HG02610 (cell line): ENCODE results near the gene GFER.
"Not testable (repeated sequence)": the region's sequence is repeated elsewhere in the genome, so short reads cannot be mapped to it uniquely, and the experiment has no call there.

Experiments
- ATAC-seq: cut with Tn5 transposase; IDR thresholded peaks from one replicate; pipeline ENCODE4 v1.9.1; 2021; ENCODE audit warnings: mild to moderate bottlenecking, moderate library complexity; ENCODE audit not compliant: unreplicated experiment

Gene GFER

GRCh38 chr16:2004795-2005517 lies 21.0 kb downstream of the GFER start:
- no peak for ATAC-seq

DNA sequence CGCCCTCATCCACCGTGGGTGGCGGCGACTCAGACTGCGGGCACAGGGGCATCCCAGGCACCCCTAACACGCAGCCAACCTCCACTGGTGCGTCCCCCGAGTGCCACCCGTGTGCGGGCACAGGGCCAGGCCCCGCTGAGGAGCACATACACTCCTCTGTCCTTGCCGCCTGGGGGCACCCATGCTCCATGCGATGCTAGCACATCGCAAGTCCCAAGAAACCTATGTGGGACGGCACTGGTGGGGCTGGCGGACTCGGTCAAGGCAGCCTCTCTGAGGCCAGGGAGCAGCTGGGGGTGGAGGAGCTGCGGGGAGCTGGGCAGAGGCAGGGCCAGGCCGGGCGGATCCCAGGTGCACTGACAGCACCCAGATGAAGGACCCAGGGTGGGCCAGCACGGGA lies 21.7 kb downstream of the GFER start:
- no peak for ATAC-seq

- ATAC-seq = no peak
Observed at GRCh38 chr16:2006317-2006716, 22.3 kb downstream of the GFER start.

DNA sequence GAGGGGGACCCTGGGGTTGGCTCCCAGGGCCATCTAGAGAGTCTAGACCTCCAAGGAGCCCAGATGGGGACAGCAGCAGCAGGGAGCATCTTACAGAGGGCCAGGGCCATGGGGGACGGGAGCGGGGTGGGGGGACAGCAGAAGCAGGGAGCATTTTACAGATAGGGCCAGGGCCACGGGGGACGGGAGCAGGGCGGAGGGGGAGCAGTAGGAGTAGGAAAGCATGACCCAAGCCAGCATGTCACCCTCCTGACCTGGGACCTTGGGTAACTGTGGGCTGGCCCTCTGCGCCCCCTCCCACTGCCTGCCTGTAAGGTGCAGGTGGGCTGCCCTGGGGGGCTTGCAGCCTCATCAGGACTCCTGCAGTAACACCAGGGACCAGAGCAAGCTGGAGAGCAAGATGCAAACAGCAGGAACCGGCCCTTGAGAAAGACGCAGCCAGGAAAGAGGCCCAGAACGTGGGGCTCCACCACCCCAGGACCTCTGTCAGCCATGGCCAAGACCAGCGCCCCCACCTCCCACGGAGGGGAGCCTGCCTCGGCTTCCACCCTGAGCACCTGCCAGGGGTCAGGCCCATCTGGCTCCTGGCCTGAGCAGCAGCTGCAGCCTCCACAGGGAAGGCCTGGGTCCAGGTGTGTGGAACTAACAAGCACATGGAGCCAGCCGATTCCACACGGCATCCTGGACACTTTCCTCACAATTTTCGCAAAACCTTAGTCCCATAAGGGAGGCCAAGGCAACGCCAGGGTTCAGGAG lies 23.3 kb downstream of the GFER start:
- no peak for ATAC-seq

DNA sequence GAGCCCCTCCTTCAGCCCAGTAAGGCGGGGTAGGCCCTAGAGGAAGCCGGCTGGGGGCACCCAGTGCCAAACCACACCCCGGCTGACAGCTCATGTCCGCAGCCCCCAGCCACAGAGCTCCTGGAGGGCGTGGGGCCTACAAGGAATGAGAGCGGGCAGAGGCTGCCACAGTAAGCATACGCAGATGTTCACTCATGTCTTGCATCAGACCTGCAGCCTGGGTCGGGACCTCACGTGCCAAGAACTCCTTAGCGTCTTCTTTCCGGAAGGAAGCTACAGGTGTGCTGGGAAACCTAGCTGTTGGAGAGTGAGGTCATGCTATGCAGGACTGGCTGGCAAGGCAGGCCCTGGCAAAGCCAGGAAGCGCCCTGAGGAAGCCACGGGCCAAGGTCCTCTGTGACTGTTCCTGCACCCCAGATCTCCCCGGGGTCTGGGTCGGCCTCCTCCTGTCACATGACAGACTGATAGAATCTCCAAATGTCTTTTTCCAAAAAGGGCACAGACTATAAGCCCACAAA lies 24.1 kb downstream of the GFER start:
- no peak for ATAC-seq

DNA sequence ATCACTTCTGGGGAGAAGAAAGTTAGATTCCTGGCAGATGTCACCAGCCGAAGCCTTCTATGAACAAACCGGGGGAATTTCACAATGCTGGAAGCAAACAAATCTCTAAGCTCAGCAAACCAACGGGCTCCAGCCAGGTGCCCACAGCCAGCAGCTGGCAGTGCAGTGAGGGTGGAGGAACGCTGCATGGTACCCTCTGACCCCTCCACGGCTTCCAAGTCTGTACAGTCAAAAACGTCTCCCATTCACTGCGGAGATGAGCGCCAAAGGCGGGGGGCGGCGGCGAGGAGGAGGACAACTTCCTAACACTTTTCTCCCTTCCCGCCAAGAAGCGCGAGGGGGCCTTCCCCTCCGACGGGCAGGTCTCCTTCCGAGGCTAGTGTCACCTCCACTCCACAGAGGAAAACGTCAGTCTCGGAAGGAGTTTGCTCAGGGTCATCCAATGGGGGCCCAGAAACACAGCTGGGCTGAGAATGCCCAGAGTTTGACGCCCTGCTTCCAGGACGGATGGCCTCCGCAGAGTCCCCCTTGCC lies 24.7 kb downstream of the GFER start:
- ATAC-seq = no peak

- peak; percentile 23 for ATAC-seq
Observed at GRCh38 chr16:2009164-2009711, 25.2 kb downstream of the GFER start.

- ATAC-seq = peak; percentile 78
Observed at GRCh38 chr16:2009791-2010510, 26.0 kb downstream of the GFER start, which contains the start of gene ZNF598. TSS of gene ZNF598 (minus strand) at chr16:2009821.

DNA sequence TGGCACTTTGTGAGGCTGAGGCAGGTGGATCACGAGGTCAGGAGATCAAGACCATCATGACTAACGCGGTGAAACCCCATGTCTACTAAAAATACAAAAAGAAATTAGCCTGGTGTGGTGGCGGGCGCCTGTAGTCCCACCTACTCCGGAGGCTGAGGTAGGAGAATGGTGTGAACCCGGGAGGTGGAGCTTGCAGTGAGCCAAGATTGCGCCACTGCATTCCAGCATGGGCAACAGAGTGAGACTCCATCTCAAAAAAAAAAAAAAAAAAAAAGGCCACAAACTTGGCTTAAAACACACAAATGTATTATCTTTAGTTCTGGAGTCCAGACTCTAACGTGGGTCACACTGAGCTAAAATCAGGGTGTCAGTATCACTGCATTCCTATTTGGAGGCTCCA lies 27.7 kb downstream of the GFER start:
- not testable (repeated sequence) for ATAC-seq

DNA sequence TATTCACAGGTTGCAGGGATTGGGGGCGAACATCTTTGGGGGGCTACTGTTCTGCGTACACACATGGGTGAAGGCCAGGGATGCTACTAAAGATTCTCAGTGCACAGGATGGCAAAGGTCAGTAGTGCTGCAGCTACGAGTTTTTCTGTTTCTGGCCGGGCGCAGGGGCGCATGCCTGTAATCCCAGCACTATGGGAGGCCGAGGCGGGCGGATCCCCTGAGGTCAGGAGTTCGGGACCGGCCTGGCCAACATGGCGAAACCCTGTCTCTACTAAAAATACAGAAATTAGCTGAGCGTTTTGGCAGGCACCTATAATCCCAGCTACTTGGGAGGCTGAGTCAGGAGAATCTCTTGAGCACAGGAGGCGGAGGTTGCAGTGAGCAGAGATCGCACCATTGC lies 29.5 kb downstream of the GFER start:
- no peak for ATAC-seq

- no peak for ATAC-seq
Observed at GRCh38 chr16:2015117-2015946, 31.3 kb downstream of the GFER start.

DNA sequence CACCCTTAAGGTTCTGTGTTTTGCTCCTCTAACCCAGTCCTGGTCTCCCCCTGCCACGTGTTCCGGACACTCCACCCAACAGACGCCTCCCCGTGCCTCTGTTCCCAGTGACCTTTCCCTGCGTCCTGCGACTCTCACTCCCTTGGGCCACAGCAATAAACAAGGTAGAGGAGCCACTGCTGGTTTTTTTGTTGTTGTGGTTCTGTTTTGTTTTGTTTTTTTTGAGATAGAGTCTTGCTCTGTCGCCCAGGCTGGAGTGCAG lies 31.9 kb downstream of the GFER start:
- no peak for ATAC-seq

GRCh38 chr16:2016407-2016922 lies 32.5 kb downstream of the GFER start:
- no peak for ATAC-seq

DNA sequence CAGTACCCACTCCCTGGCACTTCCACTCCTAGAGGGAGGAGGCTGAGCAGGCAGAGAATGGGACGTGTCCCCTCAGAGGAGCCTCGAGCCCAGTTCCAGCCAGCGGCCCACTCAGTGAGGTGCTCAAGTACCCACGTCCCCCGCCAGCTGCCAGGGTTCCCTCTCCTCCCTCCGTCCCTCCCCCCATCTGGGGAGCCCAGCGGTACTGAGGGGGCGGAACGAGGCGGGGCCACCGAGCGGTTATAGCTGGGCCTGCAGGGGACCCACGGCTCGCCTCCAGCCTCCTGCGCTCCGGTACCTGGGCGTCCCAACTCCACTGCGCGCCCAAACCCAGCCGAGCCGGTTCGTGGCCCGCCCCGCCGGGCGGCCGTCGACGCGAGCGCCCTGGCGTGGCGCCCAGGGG lies 35.5 kb downstream of the GFER start, which contains the start of gene NPW:
Gene NPW, plus strand, starts transcription at position 268 of the 403 bp plus-strand sequence.
- ATAC-seq = no peak

DNA sequence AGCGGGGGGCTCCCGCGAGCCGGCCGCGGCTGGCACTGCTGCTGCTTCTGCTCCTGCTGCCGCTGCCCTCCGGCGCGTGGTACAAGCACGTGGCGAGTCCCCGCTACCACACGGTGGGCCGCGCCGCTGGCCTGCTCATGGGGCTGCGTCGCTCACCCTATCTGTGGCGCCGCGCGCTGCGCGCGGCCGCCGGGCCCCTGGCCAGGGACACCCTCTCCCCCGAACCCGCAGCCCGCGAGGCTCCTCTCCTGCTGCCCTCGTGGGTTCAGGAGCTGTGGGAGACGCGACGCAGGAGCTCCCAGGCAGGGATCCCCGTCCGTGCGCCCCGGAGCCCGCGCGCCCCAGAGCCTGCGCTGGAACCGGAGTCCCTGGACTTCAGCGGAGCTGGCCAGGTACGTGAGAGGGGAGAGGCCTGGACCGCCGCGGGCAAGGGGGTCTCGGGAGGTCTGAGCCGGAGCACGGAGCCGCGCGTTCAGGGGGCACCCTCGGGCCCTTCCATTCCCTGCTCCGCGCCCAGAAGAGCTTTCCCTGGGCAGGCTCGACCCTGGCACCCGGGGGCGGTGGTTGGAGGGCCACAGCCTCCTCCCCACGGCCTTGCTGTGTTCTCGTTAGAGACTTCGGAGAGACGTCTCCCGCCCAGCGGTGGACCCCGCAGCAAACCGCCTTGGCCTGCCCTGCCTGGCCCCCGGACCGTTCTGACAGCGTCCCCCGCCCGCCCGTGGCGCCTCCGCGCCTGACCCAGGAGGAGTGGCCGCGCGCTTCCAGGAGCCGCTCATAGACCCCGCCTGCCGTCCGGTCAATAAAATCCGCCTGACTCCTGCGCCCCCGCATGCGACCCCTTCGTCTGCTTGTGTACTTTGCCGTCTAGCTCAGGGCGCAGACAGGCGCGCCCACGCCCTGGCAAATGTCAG lies 36.2 kb downstream of the GFER start:
- ATAC-seq = no peak

DNA sequence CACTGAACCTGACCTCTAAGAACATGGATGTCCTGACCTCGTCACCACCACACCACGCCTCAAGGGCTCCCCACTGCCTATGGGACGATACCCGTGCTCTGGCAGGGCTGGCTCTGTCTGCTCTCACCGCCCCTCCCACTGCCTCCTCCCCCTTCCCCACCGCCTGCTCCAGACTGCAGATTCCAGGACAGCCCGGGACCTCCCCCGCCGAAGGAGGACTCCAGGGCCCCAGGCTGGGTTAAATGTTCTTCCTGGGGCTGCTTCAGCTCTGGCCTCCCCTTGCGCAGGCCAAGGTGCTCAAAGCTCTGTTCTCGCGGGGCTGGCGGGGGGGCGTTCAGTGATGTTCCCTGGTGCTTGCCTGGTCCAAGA lies 38.7 kb downstream of the GFER start:
- no peak for ATAC-seq

DNA sequence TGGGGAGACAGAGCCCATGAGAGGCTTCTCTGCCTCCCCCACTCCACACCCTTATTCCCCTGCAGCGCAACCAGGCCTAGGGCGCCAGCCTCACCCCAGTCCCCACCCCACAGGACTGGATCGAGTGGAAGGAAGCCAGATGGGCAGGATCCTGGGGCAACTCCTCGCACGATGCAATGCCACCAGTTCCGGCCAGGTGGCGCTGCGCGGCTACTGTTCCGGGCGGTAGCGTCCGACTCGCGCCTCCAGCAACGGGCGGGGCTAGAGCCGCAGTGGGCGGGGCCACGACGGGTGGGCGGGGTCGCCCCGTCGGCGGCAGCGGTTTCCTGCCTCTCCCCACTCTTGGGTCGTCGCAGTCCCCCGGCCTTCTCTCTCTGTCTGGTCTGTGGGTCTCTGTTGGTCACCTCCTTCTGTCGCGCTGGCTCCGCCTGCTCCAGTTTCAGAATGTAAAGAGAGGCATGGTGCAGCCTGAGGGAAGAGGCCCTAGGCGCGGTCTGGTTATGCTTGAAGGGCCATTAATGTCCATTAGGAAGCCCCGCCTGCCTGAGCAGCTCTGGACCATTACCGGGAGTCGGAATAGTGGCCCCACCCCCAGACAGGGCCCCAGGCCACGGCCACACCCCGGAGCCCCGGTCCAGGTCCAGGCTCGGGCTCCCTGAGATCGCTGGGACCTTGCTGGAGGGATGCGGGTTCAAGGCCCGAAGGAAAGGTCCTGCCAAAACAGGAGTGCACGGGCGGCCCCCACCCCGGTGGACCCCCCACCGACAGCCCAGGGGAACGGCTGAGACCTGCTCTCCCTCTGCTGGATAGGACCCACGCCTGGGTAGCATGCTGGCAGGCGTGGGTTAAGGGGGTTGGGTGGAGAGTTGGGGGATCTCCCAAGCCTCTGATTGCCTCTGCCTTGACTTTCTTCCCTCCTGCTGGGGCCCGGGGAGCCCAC lies 39.4 kb downstream of the GFER start:
- ATAC-seq = no peak

GRCh38 chr16:2024032-2024420 lies 40.0 kb downstream of the GFER start:
- ATAC-seq = no peak
